DMS53 treated with DMSO at 0.1 percent for 48 hours (cell line): ENCODE measurements around the gene ACAA1.

ENCODE experiments used
- DNase-seq: peaks from one replicate; lab custom pipeline; 2025; ENCODE audit not compliant: unreplicated experiment; lab: John Stamatoyannopoulos, UW

The ACAA1 gene

GRCh38 chr3:38119821-38120692 lies 16.9 kb downstream of the ACAA1 start:
- no peak for DNase-seq

GRCh38 chr3:38119248-38119544 lies 17.7 kb downstream of the ACAA1 start:
- DNase-seq: no peak

- DNase-seq: no peak
Measured at GRCh38 chr3:38118421-38119247, 18.3 kb downstream of the ACAA1 start.

GRCh38 chr3:38117748-38118420 lies 19.0 kb downstream of the ACAA1 start:
- no peak for DNase-seq

GRCh38 chr3:38117163-38117716 lies 19.7 kb downstream of the ACAA1 start:
- DNase-seq: no peak

GRCh38 chr3:38116471-38117162 lies 20.3 kb downstream of the ACAA1 start:
- DNase-seq: no peak

GRCh38 chr3:38115645-38116427 lies 21.1 kb downstream of the ACAA1 start:
- no peak for DNase-seq

GRCh38 chr3:38114875-38115644 lies 21.9 kb downstream of the ACAA1 start:
- no peak for DNase-seq

GRCh38 chr3:38114052-38114874 lies 22.7 kb downstream of the ACAA1 start:
- no peak for DNase-seq

GRCh38 chr3:38112378-38112761 lies 24.6 kb downstream of the ACAA1 start:
- DNase-seq: no peak

- no peak for DNase-seq
Measured at GRCh38 chr3:38111696-38112377, 25.1 kb downstream of the ACAA1 start.

- DNase-seq: no peak
Measured at GRCh38 chr3:38111201-38111600, 25.7 kb downstream of the ACAA1 start.

- DNase-seq: no peak
Measured at GRCh38 chr3:38110314-38111050, 26.4 kb downstream of the ACAA1 start.

GRCh38 chr3:38109580-38110313 lies 27.2 kb downstream of the ACAA1 start:
- DNase-seq: no peak

GRCh38 chr3:38108649-38109579 lies 28.0 kb downstream of the ACAA1 start:
- no peak for DNase-seq
